Measurements from ENCODE around the gene LECT2. TPM values are rescaled to one million over a fixed set of nuclear protein-coding genes. Genes with fewer than 3 reads are reported as not detected.

The LECT2 gene
- total RNA-seq (2022) (not detected in 2 replicates), Bru-seq, nascent RNA (not detected), BruChase-seq, experiment 1, labeled RNA remaining after a 6-hour chase (not detected), BruChase-seq, experiment 2, labeled RNA remaining after a 2-hour chase (not detected)
- long read RNA-seq, partial matches to known transcripts, result 0 of 1 reads
- long read RNA-seq, other reads (novel, unspliced or antisense), result 1 of 1 reads

DNA sequence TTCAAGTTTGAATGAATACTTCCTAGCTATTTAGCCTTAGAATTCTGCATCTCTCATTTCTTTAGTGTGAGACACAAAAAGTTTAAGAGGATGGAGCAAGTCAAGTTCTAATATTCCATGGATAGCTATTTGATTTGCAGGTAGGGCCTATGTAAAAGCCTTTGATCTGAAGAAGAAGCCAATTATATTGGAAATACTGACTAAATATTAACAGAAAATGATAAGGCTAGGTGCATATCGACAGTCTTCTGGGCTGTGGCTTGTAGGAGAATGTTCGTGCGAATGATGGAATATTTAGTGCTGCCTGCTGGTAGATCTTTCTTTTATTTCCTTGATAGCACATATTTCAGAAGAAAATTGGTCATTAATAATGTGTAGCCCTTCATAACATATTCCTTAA lies at the start of gene LECT2:
Gene LECT2, minus strand, starts transcription at position 85 of the 400 bp plus-strand sequence. CDS start 150 bp downstream, outside the sequence.
- peaks cover 8% of the 10 kb centered on the region for H3K4me1 Mint-ChIP-seq (ENCODE audit: low read depth, unreplicated experiment)
- no peaks in the 10 kb centered on the region for H3K9me3 Mint-ChIP-seq (ENCODE audit: low read depth, unreplicated experiment)
- no peaks in the 10 kb centered on the region for H3K36me3 Mint-ChIP-seq (ENCODE audit: insufficient read depth, unreplicated experiment)
- no peaks in the 10 kb centered on the region for H3K27me3 Mint-ChIP-seq (ENCODE audit: unreplicated experiment)
- TF ChIP-seq, protein P1, sequence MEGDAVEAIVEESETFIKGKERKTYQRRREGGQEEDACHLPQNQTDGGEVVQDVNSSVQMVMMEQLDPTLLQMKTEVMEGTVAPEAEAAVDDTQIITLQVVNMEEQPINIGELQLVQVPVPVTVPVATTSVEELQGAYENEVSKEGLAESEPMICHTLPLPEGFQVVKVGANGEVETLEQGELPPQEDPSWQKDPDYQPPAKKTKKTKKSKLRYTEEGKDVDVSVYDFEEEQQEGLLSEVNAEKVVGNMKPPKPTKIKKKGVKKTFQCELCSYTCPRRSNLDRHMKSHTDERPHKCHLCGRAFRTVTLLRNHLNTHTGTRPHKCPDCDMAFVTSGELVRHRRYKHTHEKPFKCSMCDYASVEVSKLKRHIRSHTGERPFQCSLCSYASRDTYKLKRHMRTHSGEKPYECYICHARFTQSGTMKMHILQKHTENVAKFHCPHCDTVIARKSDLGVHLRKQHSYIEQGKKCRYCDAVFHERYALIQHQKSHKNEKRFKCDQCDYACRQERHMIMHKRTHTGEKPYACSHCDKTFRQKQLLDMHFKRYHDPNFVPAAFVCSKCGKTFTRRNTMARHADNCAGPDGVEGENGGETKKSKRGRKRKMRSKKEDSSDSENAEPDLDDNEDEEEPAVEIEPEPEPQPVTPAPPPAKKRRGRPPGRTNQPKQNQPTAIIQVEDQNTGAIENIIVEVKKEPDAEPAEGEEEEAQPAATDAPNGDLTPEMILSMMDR (IDR thresholded peaks at IDR 0.05; ENCODE audit: unreplicated experiment), result no peak
- DNase-seq, result no peak
- H3K4me3 Mint-ChIP-seq (ENCODE audit: low read depth, unreplicated experiment), result no peak within 1 kb of the TSS
- H3K27ac Mint-ChIP-seq (ENCODE audit: unreplicated experiment), result no peak within 1 kb of the TSS
- no TSS peak for BruUV-seq (replicated peaks)
- intact Hi-C loops (cut with micrococcal nuclease; ENCODE audit: unreplicated experiment), result no loop called here
- CTCF ChIA-PET, result no interaction called here

DNA sequence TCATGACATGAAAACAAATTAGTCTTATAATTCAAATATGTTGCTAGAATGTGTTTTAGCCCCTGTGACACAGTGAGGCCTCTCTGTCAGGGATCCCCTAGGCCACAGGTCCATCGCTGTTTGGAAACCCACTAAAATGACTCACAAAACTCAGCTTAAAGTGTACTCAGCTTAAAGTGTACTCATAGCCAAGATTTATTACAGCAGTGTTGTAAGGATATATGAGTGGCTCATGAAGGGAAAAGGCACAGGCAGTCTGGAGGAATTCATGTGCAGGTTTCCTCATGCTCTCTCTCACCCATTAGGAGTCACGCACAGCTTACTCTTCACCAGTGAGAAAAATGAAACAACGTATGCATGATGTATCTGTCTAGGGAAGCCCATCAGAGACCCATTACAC lies 49.7 kb upstream of the LECT2 start:
- Mint-ChIP-seq H3K27ac (ENCODE audit: unreplicated experiment) (no peak overlapping the region), H3K36me3 (ENCODE audit: insufficient read depth, unreplicated experiment) (no peaks in the 10 kb centered on the region), H3K27me3 (ENCODE audit: unreplicated experiment) (no peaks in the 10 kb centered on the region), H3K9me3 (ENCODE audit: low read depth, unreplicated experiment) (peaks cover 4% of the 10 kb centered on the region), H3K4me3 (ENCODE audit: low read depth, unreplicated experiment) (no peak overlapping the region), H3K4me1 (ENCODE audit: low read depth, unreplicated experiment) (peaks cover 68% of the 10 kb centered on the region)
- no TSS peak for BruUV-seq (replicated peaks)
- intact Hi-C loops (cut with micrococcal nuclease; ENCODE audit: unreplicated experiment), result no loop called here
- DNase-seq, result no peak
- CTCF ChIA-PET, result no interaction called here
- TF ChIP-seq, protein P1 (IDR thresholded peaks at IDR 0.05; ENCODE audit: unreplicated experiment), result no peak

DNA sequence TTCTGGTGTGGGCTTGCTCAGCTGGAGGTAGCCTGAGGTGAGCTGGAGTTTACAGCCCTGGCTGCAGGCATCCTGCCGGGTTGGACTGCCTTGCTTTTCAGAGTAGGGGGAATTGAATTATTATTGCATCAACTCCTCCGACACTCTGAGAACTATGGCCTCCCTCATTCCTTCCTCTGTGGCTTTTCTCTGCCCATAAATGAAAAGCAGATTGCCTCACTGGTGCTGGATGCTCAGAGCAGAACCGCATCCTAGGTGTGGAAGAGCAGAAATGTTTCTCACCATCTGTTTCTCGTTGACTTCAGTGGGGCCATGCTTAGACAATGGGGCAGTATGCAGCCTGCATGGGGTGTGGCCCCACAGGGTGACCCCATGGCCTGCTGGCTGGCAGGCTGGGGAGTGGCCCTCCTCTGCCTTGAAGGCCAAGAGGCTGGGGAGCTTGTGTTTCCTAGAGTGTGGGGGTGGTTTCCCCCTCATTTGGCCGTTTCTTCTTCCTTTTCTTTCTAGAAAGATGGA lies 46.7 kb upstream of the LECT2 start:
- BruUV-seq (replicated peaks), result no TSS peak

DNA sequence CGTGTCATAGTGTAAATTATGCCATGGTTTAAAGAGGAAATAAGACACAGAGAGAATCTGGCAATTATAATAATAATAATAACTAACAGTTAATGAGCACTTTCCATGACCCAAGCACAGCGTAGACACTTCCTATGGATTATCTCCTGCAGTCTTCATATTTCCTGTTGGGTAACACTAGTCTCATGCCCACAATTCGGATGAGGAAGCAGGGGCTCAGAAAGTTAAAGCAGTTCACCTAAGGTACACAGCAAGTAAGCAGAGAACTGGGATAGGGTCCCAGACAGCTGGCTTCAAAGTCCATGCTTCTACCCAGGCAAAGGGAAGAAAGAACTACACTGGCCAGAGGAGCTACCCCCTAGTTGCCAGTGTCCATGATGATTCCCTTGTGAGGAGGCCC lies 46.1 kb upstream of the LECT2 start:
- intact Hi-C loops (cut with micrococcal nuclease; ENCODE audit: unreplicated experiment), result no loop called here
- Mint-ChIP-seq H3K4me3 (ENCODE audit: low read depth, unreplicated experiment) (no peak overlapping the region), H3K4me1 (ENCODE audit: low read depth, unreplicated experiment) (peaks cover 49% of the 10 kb centered on the region), H3K9me3 (ENCODE audit: low read depth, unreplicated experiment) (no peaks in the 10 kb centered on the region), H3K27ac (ENCODE audit: unreplicated experiment) (no peak overlapping the region), H3K36me3 (ENCODE audit: insufficient read depth, unreplicated experiment) (no peaks in the 10 kb centered on the region), H3K27me3 (ENCODE audit: unreplicated experiment) (no peaks in the 10 kb centered on the region)
- TF ChIP-seq, protein P1 (IDR thresholded peaks at IDR 0.05; ENCODE audit: unreplicated experiment), result no peak
- no TSS peak for BruUV-seq (replicated peaks)
- DNase-seq, result no peak
- CTCF ChIA-PET, result interaction anchor here (0.8 kb wide), 1 partner anchor 53 kb away, joined by 4 read pairs; no protein-coding TSS in a partner anchor

More for the DNA sequence above, 46.7 kb upstream of the LECT2 start:
- CTCF ChIA-PET, result interaction anchor here (0.8 kb wide), 1 partner anchor 52 kb away, joined by 4 read pairs; no protein-coding TSS in a partner anchor
- no peak overlapping the region for H3K4me3 Mint-ChIP-seq (ENCODE audit: low read depth, unreplicated experiment)
- H3K36me3 Mint-ChIP-seq (ENCODE audit: insufficient read depth, unreplicated experiment), result no peaks in the 10 kb centered on the region
- no peaks in the 10 kb centered on the region for H3K27me3 Mint-ChIP-seq (ENCODE audit: unreplicated experiment)
- peaks cover 55% of the 10 kb centered on the region for H3K4me1 Mint-ChIP-seq (ENCODE audit: low read depth, unreplicated experiment)
- peak overlapping the region; percentile 20 for H3K27ac Mint-ChIP-seq (ENCODE audit: unreplicated experiment)
- DNase-seq, result peak; percentile 76
- TF ChIP-seq, protein P1 (IDR thresholded peaks at IDR 0.05; ENCODE audit: unreplicated experiment), result no peak
- intact Hi-C loops (cut with micrococcal nuclease; ENCODE audit: unreplicated experiment), result no loop called here
- H3K9me3 Mint-ChIP-seq (ENCODE audit: low read depth, unreplicated experiment), result no peaks in the 10 kb centered on the region

All from Calu3 (cell line).